SK-N-SH (cell line): ENCODE data around the gene PRKCG. TPM values are rescaled to one million over a fixed set of nuclear protein-coding genes. Genes with fewer than 3 reads are reported as not detected.

Experiments used
- CTCF ChIA-PET: fragments of 300-600, 350-600 bp; formaldehyde crosslinking; extraction: SDS; loops from one replicate; lab custom pipeline; 2021; lab: Yijun Ruan, JAX
- POLR2A ChIA-PET: fragments of 350-600 bp; sonication (Branson Sonifier 250); formaldehyde crosslinking; extraction: SDS; loops from one replicate; lab custom pipeline; 2020; ENCODE audit warnings: antibody characterized with exemption, inconsistent platforms; lab: Yijun Ruan, JAX
- DNase-seq: peaks from one replicate; pipeline ENCODE4 v3.0.0; 2012
- H2AFZ ChIP-seq: fragments of 200-600 bp; sonication (generic); 2 replicates; pipeline ENCODE4 v1.8.1; 2016; ENCODE audit warnings: antibody characterized with exemption, mild to moderate bottlenecking, low read depth
- H3F3A ChIP-seq: fragments of 200-600 bp; sonication (generic); replicated peaks from 2 replicates; pipeline ENCODE3; 2016; ENCODE audit warnings: antibody characterized with exemption, mild to moderate bottlenecking; ENCODE audit not compliant: insufficient read depth
- H3K27ac ChIP-seq, 2 experiments: fragments of 200-500 bp in 1 of 2; fragments of 200-600 bp in 1 of 2; sonication (Bioruptor generic) in 1 of 2; sonication (generic), shearing (Covaris generic) in 1 of 2; 2 replicates each; pipeline versions ENCODE4 v1.5.1 to v1.6.1; 2014 to 2016; ENCODE audit warnings: low read depth in 2 of 2, inconsistent platforms in 1 of 2, low read length in 1 of 2, mild to moderate bottlenecking in 1 of 2, mixed read lengths in 1 of 2
- H3K27me3 ChIP-seq: fragments of 200-600 bp; sonication (generic), shearing (Covaris generic); 2 replicates; pipeline ENCODE4 v1.6.1; 2016; ENCODE audit warnings: mixed run types; ENCODE audit not compliant: insufficient read depth
- H3K36me3 ChIP-seq, 2 experiments: fragments of 200-500 bp in 1 of 2; fragments of 200-600 bp in 1 of 2; sonication (Bioruptor generic) in 1 of 2; sonication (generic) in 1 of 2; replicated peaks in 1 of 2; 2 replicates each; pipeline versions ENCODE3 to v1.5.1; 2014 to 2016; ENCODE audit warnings: low read length in 1 of 2, mild to moderate bottlenecking in 1 of 2; ENCODE audit not compliant: insufficient read depth in 2 of 2, control insufficient read depth in 1 of 2
- H3K4me1 ChIP-seq, 2 experiments: fragments of 200-500 bp in 1 of 2; fragments of 200-600 bp in 1 of 2; sonication (Bioruptor generic) in 1 of 2; sonication (generic), shearing (Covaris generic) in 1 of 2; 2 replicates each; pipeline versions ENCODE4 v1.5.1 to v1.6.1; 2014 to 2016; ENCODE audit warnings: low read depth in 1 of 2, low read length in 1 of 2, mixed run types in 1 of 2; ENCODE audit not compliant: insufficient read depth in 2 of 2, control insufficient read depth in 1 of 2
- H3K4me2 ChIP-seq: fragments of 200-600 bp; sonication (generic), shearing (Covaris generic); 2 replicates; pipeline ENCODE4 v1.6.1; 2017; ENCODE audit warnings: mixed run types
- H3K4me3 ChIP-seq, 2 experiments: fragments of 200-500 bp in 1 of 2; fragments of 200-600 bp in 1 of 2; sonication (Bioruptor generic) in 1 of 2; sonication (generic), shearing (Covaris generic) in 1 of 2; 2 replicates each; pipeline versions ENCODE4 v1.5.1 to v1.8.1; 2014 to 2016; ENCODE audit warnings: low read depth in 2 of 2, inconsistent platforms in 1 of 2, low read length in 1 of 2, mild to moderate bottlenecking in 1 of 2, mixed read lengths in 1 of 2, moderate library complexity in 1 of 2
- H3K79me2 ChIP-seq: fragments of 200-600 bp; sonication (generic); 2 replicates; pipeline ENCODE4 v1.8.1; 2017; ENCODE audit warnings: mild to moderate bottlenecking; ENCODE audit not compliant: insufficient read depth
- H3K9ac ChIP-seq: fragments of 200-600 bp; sonication (generic); 2 replicates; pipeline ENCODE4 v1.6.1; 2017; ENCODE audit warnings: mixed run types
- H3K9me2 ChIP-seq: fragments of 200-600 bp; sonication (generic); 2 replicates; pipeline ENCODE4 v1.6.1; 2017; ENCODE audit warnings: mixed run types
- H3K9me3 ChIP-seq: fragments of 200-600 bp; sonication (generic); 2 replicates; pipeline ENCODE4 v1.6.1; 2017; ENCODE audit warnings: mixed run types, mild to moderate bottlenecking, moderate library complexity
- H4K20me1 ChIP-seq: fragments of 200-600 bp; sonication (generic); 2 replicates; pipeline ENCODE4 v1.6.1; 2017; ENCODE audit warnings: mild to moderate bottlenecking, mixed run types; ENCODE audit not compliant: insufficient read depth
- ELF1 ChIP-seq: IDR thresholded peaks from 2 replicates; pipeline ENCODE4 v1.4.0; 2012
- EZH2phosphoT487 ChIP-seq: fragments of 200-600 bp; sonication (generic); IDR thresholded peaks from 2 replicates; pipeline ENCODE4 v1.6.1; 2017; ENCODE audit warnings: low read depth, mixed run types, mild to moderate bottlenecking, antibody characterized with exemption, moderate library complexity, borderline replicate concordance
- FOXM1 ChIP-seq: IDR thresholded peaks from 2 replicates; pipeline ENCODE4 v1.4.0; 2012; ENCODE audit warnings: low read depth, mild to moderate bottlenecking
- GABPA ChIP-seq: IDR thresholded peaks from 2 replicates; pipeline ENCODE4 v1.4.0; 2012; ENCODE audit warnings: low read depth, mild to moderate bottlenecking
- MXI1 ChIP-seq: IDR thresholded peaks from 2 replicates; pipeline ENCODE4 v1.6.1; 2012; ENCODE audit warnings: mild to moderate bottlenecking, low read depth, low read length, improper control_type of control experiment
- NFIC ChIP-seq: IDR thresholded peaks from 2 replicates; pipeline ENCODE4 v1.4.0; 2012; ENCODE audit warnings: borderline replicate concordance
- RAD21 ChIP-seq: IDR thresholded peaks from 2 replicates; pipeline ENCODE4 v1.6.1; 2012; ENCODE audit warnings: mild to moderate bottlenecking, low read length
- SIN3A ChIP-seq: IDR thresholded peaks from 2 replicates; pipeline ENCODE4 v1.6.1; 2012; ENCODE audit warnings: low read depth, mild to moderate bottlenecking, low read length, moderate library complexity, borderline replicate concordance
- TAF1 ChIP-seq: IDR thresholded peaks from 2 replicates; pipeline ENCODE4 v1.6.1; 2012; ENCODE audit warnings: low read depth, mild to moderate bottlenecking, low read length, moderate library complexity, borderline replicate concordance
- TCF12 ChIP-seq: IDR thresholded peaks from 2 replicates; pipeline ENCODE4 v1.4.0; 2012
- WGBS: methylation state at CpG from one replicate; pipeline ENCODE4 v1.1.6; 2017; ENCODE audit warnings: low lambda C conversion rate; 5-methylcytosine and 5-hydroxymethylcytosine counted together
- polyA plus RNA-seq, 3 experiments: library from polyadenylated mRNA; depleted of rRNA; stranded (reverse); fragments of >200 nt; gene quantifications; 2 replicates each; pipeline ENCODE4 v1.2.3, GENCODE V29; 2012
- TF ChIP-seq, protein P1 (sequence below): IDR thresholded peaks from 2 replicates; pipeline ENCODE4 v1.6.1; 2012; ENCODE audit warnings: mild to moderate bottlenecking, low read depth, low read length, moderate library complexity
- TF ChIP-seq, protein P2 (sequence below): IDR thresholded peaks from 2 replicates; pipeline ENCODE4 v1.4.0; 2012; ENCODE audit warnings: low read depth, borderline replicate concordance
- TF ChIP-seq, protein P3 (sequence below): IDR thresholded peaks from 2 replicates; pipeline ENCODE4; 2012
- TF ChIP-seq, protein P4 (sequence below): fragments of 200-600 bp; sonication (generic); IDR thresholded peaks from 2 replicates; pipeline ENCODE4 v1.6.1; 2017; ENCODE audit warnings: antibody characterized with exemption, mild to moderate bottlenecking, moderate library complexity

PRKCG gene
- polyA plus RNA-seq, 1 of the 3 experiments (the other 2 are of a cell fraction) = 0.08 TPM

DNA sequence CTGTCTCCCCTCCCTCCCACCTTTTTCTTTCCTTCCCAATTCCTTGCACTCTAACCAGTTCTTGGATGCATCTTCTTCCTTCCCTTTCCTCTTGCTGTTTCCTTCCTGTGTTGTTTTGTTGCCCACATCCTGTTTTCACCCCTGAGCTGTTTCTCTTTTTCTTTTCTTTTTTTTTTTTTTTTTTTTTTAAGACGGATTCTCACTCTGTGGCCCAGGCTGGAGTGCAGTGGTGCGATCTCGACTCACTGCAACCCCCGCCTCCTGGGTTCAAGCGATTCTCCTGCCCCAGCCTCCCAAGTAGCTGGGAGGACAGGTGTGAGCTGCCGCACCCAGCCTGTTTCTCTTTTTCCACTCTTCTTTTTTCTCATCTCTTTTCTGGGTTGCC, 7.4 kb upstream of the PRKCG start:
- H2AFZ ChIP-seq = no peak overlapping the region
- H3K27ac ChIP-seq = no peak overlapping the region
- DNase-seq = no peak
- 96% methylated on average over 6 of the region's 6 CpGs for WGBS
- no peak overlapping the region for H3K9ac ChIP-seq
- no peak overlapping the region for H3K4me2 ChIP-seq
- peaks cover 0 to 7% of the 10 kb centered on the region in 2 experiments; a peak in 1 of 4 replicates for H3K4me1 ChIP-seq
- CTCF ChIA-PET = interaction anchor here (0.6 to 0.7 kb wide), 2 partner anchors 15 to 149 kb away, joined by 3 read pairs; no protein-coding TSS in a partner anchor
- H3K36me3 ChIP-seq = peaks cover 17 to 22% of the 10 kb centered on the region in 2 experiments
- H3K9me2 ChIP-seq = no peaks in the 10 kb centered on the region
- H3F3A ChIP-seq = peaks cover 30% of the 10 kb centered on the region
- peaks cover 43% of the 10 kb centered on the region; the same call in 1 of the 2 replicates for H4K20me1 ChIP-seq
- H3K79me2 ChIP-seq = peaks cover 23% of the 10 kb centered on the region
- H3K27me3 ChIP-seq = no peaks in the 10 kb centered on the region
- TF ChIP-seq TAF1 (no peak), NFIC (no peak), SIN3A (no peak), RAD21 (no peak)
- TF ChIP-seq, protein P1, sequence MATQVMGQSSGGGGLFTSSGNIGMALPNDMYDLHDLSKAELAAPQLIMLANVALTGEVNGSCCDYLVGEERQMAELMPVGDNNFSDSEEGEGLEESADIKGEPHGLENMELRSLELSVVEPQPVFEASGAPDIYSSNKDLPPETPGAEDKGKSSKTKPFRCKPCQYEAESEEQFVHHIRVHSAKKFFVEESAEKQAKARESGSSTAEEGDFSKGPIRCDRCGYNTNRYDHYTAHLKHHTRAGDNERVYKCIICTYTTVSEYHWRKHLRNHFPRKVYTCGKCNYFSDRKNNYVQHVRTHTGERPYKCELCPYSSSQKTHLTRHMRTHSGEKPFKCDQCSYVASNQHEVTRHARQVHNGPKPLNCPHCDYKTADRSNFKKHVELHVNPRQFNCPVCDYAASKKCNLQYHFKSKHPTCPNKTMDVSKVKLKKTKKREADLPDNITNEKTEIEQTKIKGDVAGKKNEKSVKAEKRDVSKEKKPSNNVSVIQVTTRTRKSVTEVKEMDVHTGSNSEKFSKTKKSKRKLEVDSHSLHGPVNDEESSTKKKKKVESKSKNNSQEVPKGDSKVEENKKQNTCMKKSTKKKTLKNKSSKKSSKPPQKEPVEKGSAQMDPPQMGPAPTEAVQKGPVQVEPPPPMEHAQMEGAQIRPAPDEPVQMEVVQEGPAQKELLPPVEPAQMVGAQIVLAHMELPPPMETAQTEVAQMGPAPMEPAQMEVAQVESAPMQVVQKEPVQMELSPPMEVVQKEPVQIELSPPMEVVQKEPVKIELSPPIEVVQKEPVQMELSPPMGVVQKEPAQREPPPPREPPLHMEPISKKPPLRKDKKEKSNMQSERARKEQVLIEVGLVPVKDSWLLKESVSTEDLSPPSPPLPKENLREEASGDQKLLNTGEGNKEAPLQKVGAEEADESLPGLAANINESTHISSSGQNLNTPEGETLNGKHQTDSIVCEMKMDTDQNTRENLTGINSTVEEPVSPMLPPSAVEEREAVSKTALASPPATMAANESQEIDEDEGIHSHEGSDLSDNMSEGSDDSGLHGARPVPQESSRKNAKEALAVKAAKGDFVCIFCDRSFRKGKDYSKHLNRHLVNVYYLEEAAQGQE = no peak
- POLR2A ChIA-PET = no interaction called here
- no peaks in the 10 kb centered on the region for H3K9me3 ChIP-seq
- H3K4me3 ChIP-seq = no peak overlapping the region

DNA sequence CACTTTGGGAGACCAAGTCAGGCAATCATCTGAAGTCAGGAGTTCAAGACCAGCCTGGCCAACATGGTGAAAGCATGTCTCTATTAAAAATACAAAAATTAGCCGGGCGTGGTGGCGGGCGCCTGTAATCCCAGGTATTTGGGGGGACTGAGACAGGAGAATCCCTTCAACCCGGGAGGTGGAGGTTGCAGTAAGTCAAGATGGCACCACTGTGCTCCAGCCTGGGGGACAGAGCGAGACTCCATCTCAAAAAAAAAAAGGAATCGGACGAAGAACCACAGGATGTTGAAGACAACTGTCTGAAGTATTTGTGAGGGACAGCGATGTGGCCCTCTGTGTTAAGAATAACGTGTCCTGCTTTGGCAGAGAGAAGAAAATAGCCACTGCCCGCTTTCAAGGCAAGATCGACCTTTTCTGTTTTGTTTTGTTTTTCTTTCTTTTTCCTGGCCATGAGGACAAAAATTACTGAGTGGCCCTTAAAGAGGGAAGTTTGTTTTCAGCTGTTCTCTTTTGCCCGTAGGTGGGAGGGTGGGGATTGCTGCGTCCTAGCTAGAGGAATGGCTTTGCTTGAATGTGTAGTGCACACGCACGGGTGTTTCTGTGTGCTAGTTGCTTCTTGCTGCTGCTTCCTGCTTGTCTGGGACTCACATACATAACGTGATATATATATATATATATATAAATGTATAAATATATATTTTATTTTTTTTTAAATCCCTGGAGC, 6.2 kb upstream of the PRKCG start:
- Histone ChIP-seq H3K27me3 (no peaks in the 10 kb centered on the region), H3K27ac (no peak overlapping the region), H3K79me2 (peaks cover 17% of the 10 kb centered on the region), H4K20me1 (peaks cover 38% of the 10 kb centered on the region; the same call in 1 of the 2 replicates), H3K9ac (no peak overlapping the region), H2AFZ (no peak overlapping the region), H3K4me1 (peaks cover 0 to 3% of the 10 kb centered on the region in 2 experiments; a peak in 1 of 4 replicates), H3K9me2 (no peaks in the 10 kb centered on the region), H3K9me3 (no peaks in the 10 kb centered on the region), H3K4me2 (no peak overlapping the region), H3K36me3 (peaks cover 17 to 18% of the 10 kb centered on the region in 2 experiments), H3K4me3 (no peak overlapping the region), H3F3A (peaks cover 27% of the 10 kb centered on the region)
- WGBS = 93% methylated on average over 17 of the region's 17 CpGs
- no peak for DNase-seq
- POLR2A ChIA-PET = interaction anchor here (1.1 kb wide), 1 partner anchor 149 kb away, joined by 3 read pairs; no protein-coding TSS in a partner anchor
- CTCF ChIA-PET = no interaction called here
- no peak for TF ChIP-seq FOXM1
- no peak for TF ChIP-seq EZH2phosphoT487
- no peak for TF ChIP-seq NFIC
- TF ChIP-seq, protein P2, sequence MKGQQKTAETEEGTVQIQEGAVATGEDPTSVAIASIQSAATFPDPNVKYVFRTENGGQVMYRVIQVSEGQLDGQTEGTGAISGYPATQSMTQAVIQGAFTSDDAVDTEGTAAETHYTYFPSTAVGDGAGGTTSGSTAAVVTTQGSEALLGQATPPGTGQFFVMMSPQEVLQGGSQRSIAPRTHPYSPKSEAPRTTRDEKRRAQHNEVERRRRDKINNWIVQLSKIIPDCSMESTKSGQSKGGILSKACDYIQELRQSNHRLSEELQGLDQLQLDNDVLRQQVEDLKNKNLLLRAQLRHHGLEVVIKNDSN = no peak
- no peak for TF ChIP-seq GABPA
- TF ChIP-seq, protein P1 = no peak
- TF ChIP-seq, protein P3, sequence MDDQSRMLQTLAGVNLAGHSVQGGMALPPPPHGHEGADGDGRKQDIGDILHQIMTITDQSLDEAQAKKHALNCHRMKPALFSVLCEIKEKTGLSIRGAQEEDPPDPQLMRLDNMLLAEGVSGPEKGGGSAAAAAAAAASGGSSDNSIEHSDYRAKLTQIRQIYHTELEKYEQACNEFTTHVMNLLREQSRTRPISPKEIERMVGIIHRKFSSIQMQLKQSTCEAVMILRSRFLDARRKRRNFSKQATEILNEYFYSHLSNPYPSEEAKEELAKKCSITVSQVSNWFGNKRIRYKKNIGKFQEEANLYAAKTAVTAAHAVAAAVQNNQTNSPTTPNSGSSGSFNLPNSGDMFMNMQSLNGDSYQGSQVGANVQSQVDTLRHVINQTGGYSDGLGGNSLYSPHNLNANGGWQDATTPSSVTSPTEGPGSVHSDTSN = no peak
- no peak for TF ChIP-seq MXI1
- TF ChIP-seq TCF12 = no peak
- TF ChIP-seq SIN3A = no peak
- TF ChIP-seq TAF1 = no peak
- TF ChIP-seq, protein P4, sequence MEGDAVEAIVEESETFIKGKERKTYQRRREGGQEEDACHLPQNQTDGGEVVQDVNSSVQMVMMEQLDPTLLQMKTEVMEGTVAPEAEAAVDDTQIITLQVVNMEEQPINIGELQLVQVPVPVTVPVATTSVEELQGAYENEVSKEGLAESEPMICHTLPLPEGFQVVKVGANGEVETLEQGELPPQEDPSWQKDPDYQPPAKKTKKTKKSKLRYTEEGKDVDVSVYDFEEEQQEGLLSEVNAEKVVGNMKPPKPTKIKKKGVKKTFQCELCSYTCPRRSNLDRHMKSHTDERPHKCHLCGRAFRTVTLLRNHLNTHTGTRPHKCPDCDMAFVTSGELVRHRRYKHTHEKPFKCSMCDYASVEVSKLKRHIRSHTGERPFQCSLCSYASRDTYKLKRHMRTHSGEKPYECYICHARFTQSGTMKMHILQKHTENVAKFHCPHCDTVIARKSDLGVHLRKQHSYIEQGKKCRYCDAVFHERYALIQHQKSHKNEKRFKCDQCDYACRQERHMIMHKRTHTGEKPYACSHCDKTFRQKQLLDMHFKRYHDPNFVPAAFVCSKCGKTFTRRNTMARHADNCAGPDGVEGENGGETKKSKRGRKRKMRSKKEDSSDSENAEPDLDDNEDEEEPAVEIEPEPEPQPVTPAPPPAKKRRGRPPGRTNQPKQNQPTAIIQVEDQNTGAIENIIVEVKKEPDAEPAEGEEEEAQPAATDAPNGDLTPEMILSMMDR = no peak
- no peak for TF ChIP-seq ELF1
